ENCODE results near the gene PEX19.

PEX19 gene

DNA sequence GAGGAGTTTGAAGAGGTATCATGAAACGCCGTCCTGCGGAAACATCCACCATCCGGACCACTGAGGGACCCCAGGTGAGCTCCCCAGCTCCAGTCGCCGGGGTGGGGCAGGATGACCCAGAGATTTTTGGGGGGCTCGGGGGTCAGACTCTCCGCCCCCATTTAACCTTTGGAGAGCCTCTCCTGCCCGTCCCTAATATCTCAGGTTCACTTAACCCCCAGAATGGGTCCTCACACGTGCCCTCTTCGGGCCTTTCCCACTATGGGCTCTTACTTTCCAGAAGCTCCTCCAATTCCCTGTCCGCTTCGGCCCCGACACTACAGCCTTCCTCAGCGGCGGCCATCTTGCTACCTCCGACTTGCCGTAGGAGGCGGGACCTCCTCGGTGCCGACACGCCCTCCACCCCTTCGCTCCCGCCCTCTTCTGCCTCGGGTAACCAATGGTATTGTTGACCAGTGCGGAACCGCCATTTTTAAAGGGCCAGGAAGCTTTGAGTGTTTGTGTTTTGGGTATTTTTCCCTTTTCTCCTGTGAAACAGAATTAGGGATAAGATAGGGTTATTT lies at the start of gene PEX19:
PEX19 (minus strand) TSS at position 352 of the 563 bp plus-strand sequence; CDS start at position 343, 9 bp downstream.
- Mint-ChIP-seq H3K4me3 (peak within 1 kb of the TSS; percentile 98 to 100), H3K4me1 (peaks cover 12 to 28% of the 10 kb centered on the region in 2 donors), H3K27ac (peak within 1 kb of the TSS; percentile 98), H3K27me3 (no peaks in the 10 kb centered on the region), H3K36me3 (peaks cover 32 to 40% of the 10 kb centered on the region in 2 donors), H3K9me3 (no peaks in the 10 kb centered on the region)
- DNase-seq (peak; percentile 89), ATAC-seq (replicated peaks) (peak; percentile 99 to 100)

DNA sequence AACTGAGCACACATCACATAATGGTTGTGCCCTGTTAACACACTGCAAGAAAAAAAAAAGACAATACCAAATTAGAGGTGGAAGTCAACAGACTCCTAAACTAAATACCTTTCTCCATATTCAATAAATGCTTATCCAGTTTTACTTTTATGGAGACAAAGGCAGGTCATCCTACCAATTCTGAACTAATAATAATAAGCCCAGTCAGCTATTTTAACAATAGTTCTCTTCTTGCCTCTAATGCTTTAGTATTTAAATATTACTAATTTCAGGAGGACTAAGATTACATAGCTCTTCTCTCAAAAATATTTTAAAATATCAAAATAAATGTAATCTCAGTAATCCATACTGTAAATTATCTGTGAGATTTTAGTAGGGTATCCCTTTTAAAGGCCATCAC lies 47.6 kb upstream of the PEX19 start:
- no peaks in the 10 kb centered on the region for H3K27me3 Mint-ChIP-seq
- no peak for ATAC-seq (replicated peaks)
- H3K4me1 Mint-ChIP-seq: peaks cover 0 to 1% of the 10 kb centered on the region in 2 donors
- H3K36me3 Mint-ChIP-seq: peaks cover 28 to 35% of the 10 kb centered on the region in 2 donors
- H3K9me3 Mint-ChIP-seq: no peaks in the 10 kb centered on the region
- no peak overlapping the region for H3K27ac Mint-ChIP-seq
- no peak overlapping the region for H3K4me3 Mint-ChIP-seq
- no peak for DNase-seq

DNA sequence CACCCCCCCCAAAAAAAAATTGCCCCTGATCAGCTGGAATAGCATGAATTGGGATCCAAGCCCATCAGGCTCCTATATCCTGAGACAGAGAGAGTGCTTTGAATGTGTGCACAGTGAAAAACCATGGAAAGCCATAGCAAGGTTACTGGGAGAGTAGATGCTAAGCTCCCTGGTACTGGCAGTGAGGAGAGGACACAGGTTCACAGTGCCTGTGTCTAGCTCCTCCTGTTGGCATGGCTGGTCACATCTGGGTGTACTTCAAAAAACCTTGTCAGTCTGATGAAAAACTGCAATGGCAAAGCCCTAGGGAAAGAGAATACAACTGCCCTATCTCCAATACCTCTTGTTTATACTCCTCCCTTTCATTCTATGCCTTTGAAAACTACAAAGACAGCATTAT lies 45.2 kb upstream of the PEX19 start:
- DNase-seq (no peak), ATAC-seq (replicated peaks) (no peak)
- Mint-ChIP-seq H3K27ac (no peak overlapping the region), H3K4me1 (peaks cover 0 to 1% of the 10 kb centered on the region in 2 donors), H3K27me3 (no peaks in the 10 kb centered on the region), H3K9me3 (no peaks in the 10 kb centered on the region), H3K36me3 (peaks cover 31 to 44% of the 10 kb centered on the region in 2 donors), H3K4me3 (no peak overlapping the region)

DNA sequence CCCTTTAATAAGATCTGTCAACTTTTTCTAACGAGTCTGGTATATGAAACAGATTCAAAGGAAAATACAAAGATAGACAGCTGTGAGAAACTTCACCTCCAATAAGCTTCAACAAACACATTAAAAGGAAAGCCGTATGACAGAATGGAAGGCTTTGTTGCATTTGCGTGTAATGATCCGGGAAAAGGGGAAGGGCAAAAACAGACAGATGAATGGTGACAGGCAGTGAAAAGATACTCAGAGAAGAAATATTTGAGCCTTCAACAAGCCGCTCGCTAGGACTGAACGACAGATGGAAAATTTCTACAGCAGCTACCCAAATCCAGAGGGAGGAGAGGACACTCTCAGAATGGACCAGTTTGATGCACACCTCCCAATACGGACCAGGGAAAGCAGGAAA lies 43.3 kb upstream of the PEX19 start:
- Mint-ChIP-seq H3K36me3 (peaks cover 29 to 34% of the 10 kb centered on the region in 2 donors), H3K4me3 (no peak overlapping the region), H3K9me3 (no peaks in the 10 kb centered on the region), H3K4me1 (peaks cover 0 to 1% of the 10 kb centered on the region in 2 donors), H3K27ac (no peak overlapping the region), H3K27me3 (no peaks in the 10 kb centered on the region)
- no peak for ATAC-seq (replicated peaks)
- no peak for DNase-seq

- no peak overlapping the region for H3K4me3 Mint-ChIP-seq
- peaks cover 4 to 6% of the 10 kb centered on the region in 2 donors for H3K4me1 Mint-ChIP-seq
- no peak overlapping the region for H3K27ac Mint-ChIP-seq
- no peaks in the 10 kb centered on the region for H3K27me3 Mint-ChIP-seq
- no peaks in the 10 kb centered on the region for H3K9me3 Mint-ChIP-seq
- peaks cover 34 to 43% of the 10 kb centered on the region in 2 donors for H3K36me3 Mint-ChIP-seq
- ATAC-seq (replicated peaks): no peak
- no peak for DNase-seq
Measured at GRCh38 chr1:160326418-160326817, 41.5 kb upstream of the PEX19 start.

- H3K27me3 Mint-ChIP-seq: no peaks in the 10 kb centered on the region
- DNase-seq: no peak
- H3K9me3 Mint-ChIP-seq: no peaks in the 10 kb centered on the region
- H3K27ac Mint-ChIP-seq: no peak overlapping the region
- H3K4me3 Mint-ChIP-seq: no peak overlapping the region
- no peak for ATAC-seq (replicated peaks)
- peaks cover 3 to 6% of the 10 kb centered on the region in 2 donors for H3K4me1 Mint-ChIP-seq
- peaks cover 35 to 46% of the 10 kb centered on the region in 2 donors for H3K36me3 Mint-ChIP-seq
Measured at GRCh38 chr1:160325252-160325651, 40.3 kb upstream of the PEX19 start.

DNA sequence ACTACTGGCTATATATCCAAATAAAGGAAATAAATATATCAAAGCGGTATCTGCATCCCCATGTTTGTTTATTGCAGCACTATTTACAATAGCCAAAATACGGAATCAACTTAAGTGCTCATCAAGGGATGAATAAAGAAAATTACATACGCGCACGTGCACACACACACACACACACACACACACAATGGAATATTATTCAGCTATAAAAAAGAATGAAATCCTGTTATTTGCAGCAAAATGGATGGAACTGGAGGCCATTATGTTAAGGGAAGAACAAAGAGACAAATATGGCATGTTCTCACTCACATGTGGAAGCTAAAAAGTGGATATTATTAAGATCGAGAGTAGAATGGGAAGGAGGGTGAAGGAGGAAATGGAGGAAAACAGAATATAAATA lies 37.9 kb upstream of the PEX19 start:
- H3K27me3 Mint-ChIP-seq: no peaks in the 10 kb centered on the region
- peaks cover 46 to 58% of the 10 kb centered on the region in 2 donors for H3K36me3 Mint-ChIP-seq
- no peak overlapping the region for H3K27ac Mint-ChIP-seq

DNA sequence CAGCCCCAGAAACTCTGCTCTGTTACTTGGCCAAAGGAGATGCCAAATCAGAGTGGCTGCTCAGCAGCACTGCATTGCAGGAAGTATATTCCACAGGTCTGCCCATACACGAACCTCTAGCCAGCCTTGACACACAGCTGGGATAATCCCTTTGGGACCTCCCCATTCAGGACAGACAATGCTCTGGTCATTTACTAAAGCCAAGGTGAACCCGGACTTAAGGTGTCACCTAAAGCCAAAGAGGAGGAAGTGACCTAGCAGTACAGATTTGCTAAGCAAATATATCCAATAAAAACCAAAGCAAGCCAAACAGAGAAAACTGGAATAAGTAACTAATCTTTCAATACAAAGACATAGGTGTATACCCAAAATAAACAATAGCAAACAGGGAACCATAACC lies 30.4 kb upstream of the PEX19 start:
- no peak overlapping the region for H3K27ac Mint-ChIP-seq
- H3K36me3 Mint-ChIP-seq: peaks cover 66 to 86% of the 10 kb centered on the region in 2 donors

More for the DNA sequence above, 37.9 kb upstream of the PEX19 start:
- ATAC-seq (replicated peaks): no peak
- Mint-ChIP-seq H3K4me3 (no peak overlapping the region), H3K9me3 (peaks cover 1 to 5% of the 10 kb centered on the region in 2 donors), H3K4me1 (peaks cover 3 to 16% of the 10 kb centered on the region in 2 donors)
- DNase-seq: no peak

DNA sequence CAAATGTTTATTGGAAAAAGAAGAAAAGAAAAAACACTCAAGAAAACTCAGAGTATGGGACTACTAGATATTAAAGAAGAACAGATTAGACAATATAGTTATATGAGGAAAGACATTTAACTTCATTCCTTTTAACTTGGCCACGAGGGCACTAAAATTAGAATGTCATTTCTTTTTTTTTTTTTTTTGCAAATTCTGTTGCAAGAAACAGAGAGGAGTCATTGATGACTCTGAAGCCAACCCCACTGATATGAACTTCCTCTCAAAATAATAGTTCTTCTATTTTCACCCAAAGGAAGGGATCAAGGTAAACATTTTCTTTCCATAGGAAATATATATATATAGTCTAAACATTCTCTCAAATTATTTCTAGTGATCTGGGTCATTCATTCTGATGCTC lies 24.6 kb upstream of the PEX19 start:
- H3K27ac Mint-ChIP-seq: no peak overlapping the region
- peaks cover 35 to 64% of the 10 kb centered on the region in 2 donors for H3K36me3 Mint-ChIP-seq
- peaks cover 0 to 3% of the 10 kb centered on the region in 2 donors for H3K4me1 Mint-ChIP-seq
- H3K4me3 Mint-ChIP-seq: no peak overlapping the region
- ATAC-seq (replicated peaks) (no peak), DNase-seq (no peak)
- no peaks in the 10 kb centered on the region for H3K27me3 Mint-ChIP-seq
- H3K9me3 Mint-ChIP-seq: no peaks in the 10 kb centered on the region

More for the DNA sequence above, 30.4 kb upstream of the PEX19 start:
- DNase-seq: no peak
- H3K9me3 Mint-ChIP-seq: peaks cover 7 to 13% of the 10 kb centered on the region in 2 donors
- peaks cover 6 to 9% of the 10 kb centered on the region in 2 donors for H3K4me1 Mint-ChIP-seq
- H3K4me3 Mint-ChIP-seq: no peak overlapping the region
- H3K27me3 Mint-ChIP-seq: no peaks in the 10 kb centered on the region
- ATAC-seq (replicated peaks): no peak

- Mint-ChIP-seq H3K36me3 (peaks cover 34 to 60% of the 10 kb centered on the region in 2 donors), H3K4me1 (peaks cover 0 to 2% of the 10 kb centered on the region in 2 donors), H3K27ac (no peak overlapping the region), H3K27me3 (no peaks in the 10 kb centered on the region), H3K4me3 (no peak overlapping the region), H3K9me3 (no peaks in the 10 kb centered on the region)
- DNase-seq (no peak), ATAC-seq (replicated peaks) (no peak)
Measured at GRCh38 chr1:160309185-160309557, 24.2 kb upstream of the PEX19 start.

GRCh38 chr1:160308451-160309184 lies 23.7 kb upstream of the PEX19 start:
- Mint-ChIP-seq H3K4me3 (no peak overlapping the region), H3K4me1 (peaks cover 0 to 2% of the 10 kb centered on the region in 2 donors), H3K27ac (no peak overlapping the region), H3K36me3 (peaks cover 32 to 57% of the 10 kb centered on the region in 2 donors), H3K9me3 (no peaks in the 10 kb centered on the region), H3K27me3 (no peaks in the 10 kb centered on the region)
- no peak for ATAC-seq (replicated peaks)
- no peak for DNase-seq

DNA sequence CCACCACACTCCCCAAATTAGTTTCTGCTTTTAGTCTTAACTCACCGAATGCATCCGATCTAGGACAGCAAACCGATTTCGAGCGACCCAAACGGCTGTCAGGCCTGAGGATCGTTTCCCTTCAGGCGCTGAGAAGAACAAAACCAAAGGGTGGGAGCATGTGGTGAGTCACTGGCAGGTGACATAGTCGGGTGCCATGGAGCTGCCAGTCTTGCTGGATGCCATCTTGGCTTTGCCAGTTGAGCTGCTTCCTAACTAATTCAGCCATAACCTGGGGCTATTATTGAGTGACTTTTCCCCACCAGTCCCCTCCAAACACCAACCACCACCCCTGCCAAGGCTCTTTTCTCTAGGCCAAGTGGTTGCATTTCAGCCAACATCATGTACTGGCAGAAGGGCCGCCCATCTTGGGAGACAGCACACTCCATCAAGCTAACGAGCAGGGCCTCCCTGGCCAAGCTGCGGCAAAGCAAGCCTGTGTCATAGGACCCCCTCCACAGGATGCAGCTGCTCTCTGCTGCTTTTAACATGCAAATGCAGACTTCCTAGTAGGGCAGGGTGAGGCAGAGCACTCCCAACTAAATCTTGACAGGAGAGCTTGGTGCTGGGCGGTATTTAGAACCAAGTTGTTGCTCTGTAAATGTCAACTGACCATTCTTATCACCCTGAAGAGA lies 22.3 kb upstream of the PEX19 start:
- no peaks in the 10 kb centered on the region for H3K27me3 Mint-ChIP-seq

GRCh38 chr1:160300173-160300572 lies 15.2 kb upstream of the PEX19 start:
- Mint-ChIP-seq H3K36me3 (peaks cover 40 to 52% of the 10 kb centered on the region in 2 donors), H3K4me3 (no peak overlapping the region), H3K9me3 (no peaks in the 10 kb centered on the region), H3K27me3 (no peaks in the 10 kb centered on the region), H3K4me1 (no peaks in the 10 kb centered on the region), H3K27ac (no peak overlapping the region)
- DNase-seq (no peak), ATAC-seq (replicated peaks) (no peak)

More for the DNA sequence above, 22.3 kb upstream of the PEX19 start:
- H3K36me3 Mint-ChIP-seq: peaks cover 33 to 54% of the 10 kb centered on the region in 2 donors
- no peaks in the 10 kb centered on the region for H3K9me3 Mint-ChIP-seq
- no peak for DNase-seq
- H3K4me1 Mint-ChIP-seq: peaks cover 0 to 2% of the 10 kb centered on the region in 2 donors
- H3K4me3 Mint-ChIP-seq: no peak overlapping the region
- peak overlapping the region; percentile 37 for H3K27ac Mint-ChIP-seq
- peak in 1 of 2 donors; percentile 29 for ATAC-seq (replicated peaks)

DNA sequence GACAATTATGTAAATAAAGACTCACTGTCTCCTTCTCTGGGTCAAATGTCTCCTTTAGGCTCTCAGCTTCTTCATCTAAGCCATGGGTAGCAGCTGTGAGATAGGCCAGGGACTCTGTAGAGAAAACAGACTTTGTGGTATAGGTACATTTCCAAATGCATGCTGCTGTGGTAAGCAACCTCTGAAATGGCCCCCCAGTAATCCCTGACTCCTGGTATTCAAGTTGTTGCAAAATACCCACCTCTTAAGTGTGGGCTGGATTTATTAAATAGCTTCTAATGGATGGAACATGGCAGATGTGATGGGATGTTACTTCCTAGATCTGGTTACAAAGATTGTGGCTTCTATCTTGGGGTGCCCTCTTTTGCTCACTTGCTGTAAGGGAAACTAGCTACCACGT lies 11.1 kb upstream of the PEX19 start:
- Mint-ChIP-seq H3K27me3 (no peaks in the 10 kb centered on the region), H3K4me1 (peaks cover 3 to 11% of the 10 kb centered on the region in 2 donors), H3K27ac (no peak overlapping the region)

More for the DNA sequence above, 11.1 kb upstream of the PEX19 start:
- Mint-ChIP-seq H3K9me3 (no peaks in the 10 kb centered on the region), H3K4me3 (no peak overlapping the region), H3K36me3 (peaks cover 55 to 74% of the 10 kb centered on the region in 2 donors)
- DNase-seq (no peak), ATAC-seq (replicated peaks) (no peak)
